GM21723 (cell line): ENCODE data around the gene SCYL2.
"Not testable (repeated sequence)": the region's sequence is repeated elsewhere in the genome, so short reads cannot be mapped to it uniquely, and the experiment has no call there.

Source experiments
- ATAC-seq: cut with Tn5 transposase; IDR thresholded peaks from one replicate; pipeline ENCODE4 v1.9.1; 2021; ENCODE audit warnings: mild to moderate bottlenecking, moderate library complexity; ENCODE audit not compliant: unreplicated experiment

SCYL2 gene, protein sequence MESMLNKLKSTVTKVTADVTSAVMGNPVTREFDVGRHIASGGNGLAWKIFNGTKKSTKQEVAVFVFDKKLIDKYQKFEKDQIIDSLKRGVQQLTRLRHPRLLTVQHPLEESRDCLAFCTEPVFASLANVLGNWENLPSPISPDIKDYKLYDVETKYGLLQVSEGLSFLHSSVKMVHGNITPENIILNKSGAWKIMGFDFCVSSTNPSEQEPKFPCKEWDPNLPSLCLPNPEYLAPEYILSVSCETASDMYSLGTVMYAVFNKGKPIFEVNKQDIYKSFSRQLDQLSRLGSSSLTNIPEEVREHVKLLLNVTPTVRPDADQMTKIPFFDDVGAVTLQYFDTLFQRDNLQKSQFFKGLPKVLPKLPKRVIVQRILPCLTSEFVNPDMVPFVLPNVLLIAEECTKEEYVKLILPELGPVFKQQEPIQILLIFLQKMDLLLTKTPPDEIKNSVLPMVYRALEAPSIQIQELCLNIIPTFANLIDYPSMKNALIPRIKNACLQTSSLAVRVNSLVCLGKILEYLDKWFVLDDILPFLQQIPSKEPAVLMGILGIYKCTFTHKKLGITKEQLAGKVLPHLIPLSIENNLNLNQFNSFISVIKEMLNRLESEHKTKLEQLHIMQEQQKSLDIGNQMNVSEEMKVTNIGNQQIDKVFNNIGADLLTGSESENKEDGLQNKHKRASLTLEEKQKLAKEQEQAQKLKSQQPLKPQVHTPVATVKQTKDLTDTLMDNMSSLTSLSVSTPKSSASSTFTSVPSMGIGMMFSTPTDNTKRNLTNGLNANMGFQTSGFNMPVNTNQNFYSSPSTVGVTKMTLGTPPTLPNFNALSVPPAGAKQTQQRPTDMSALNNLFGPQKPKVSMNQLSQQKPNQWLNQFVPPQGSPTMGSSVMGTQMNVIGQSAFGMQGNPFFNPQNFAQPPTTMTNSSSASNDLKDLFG

DNA sequence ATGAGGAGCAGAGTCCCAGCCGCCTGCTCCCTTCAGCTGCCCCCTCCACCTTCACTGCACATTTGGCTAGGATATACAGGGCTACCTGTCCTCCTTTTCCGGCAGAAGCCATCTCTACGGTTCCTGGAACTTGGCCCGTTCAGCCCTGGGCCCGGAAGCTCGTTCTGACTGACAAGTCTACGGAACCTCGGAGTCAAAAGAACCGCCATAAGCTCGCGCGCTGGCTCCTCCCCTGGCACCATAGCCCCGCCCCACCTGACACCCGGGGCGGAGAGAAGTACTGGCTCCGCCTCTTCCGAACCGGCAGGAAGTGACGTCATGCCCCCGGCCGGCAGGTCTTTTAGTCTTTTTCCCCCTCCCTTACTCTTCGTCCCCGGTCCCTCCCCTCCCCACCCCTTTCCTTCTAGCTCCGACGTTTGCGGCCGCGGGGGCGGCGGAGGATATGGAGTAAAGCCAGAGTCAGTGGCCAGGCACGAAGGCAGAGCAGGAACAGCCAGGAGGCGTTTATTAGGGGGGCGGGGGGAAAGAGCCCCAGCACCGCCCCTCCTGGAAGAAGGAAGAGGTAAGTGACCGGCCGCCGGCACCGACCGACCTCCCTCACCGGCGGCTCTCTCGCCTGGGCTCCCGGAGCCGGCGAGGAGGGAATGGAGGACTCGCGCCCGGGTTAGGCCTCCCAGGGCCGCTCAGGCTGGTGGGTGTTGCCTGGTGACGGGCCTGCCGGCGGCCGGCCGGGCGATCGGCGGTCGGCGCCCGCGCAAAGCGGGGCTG is at the start of gene SCYL2, which contains the start of gene DEPDC4:
TSS of gene SCYL2 (plus strand) at position 343 of the 768 bp plus-strand sequence. CDS start 15,794 bp downstream, outside the sequence.
TSS of gene DEPDC4 (minus strand) at position 245 of the 768 bp plus-strand sequence. CDS start at position 242, 3 bp downstream.
- peak; percentile 93 for ATAC-seq

DNA sequence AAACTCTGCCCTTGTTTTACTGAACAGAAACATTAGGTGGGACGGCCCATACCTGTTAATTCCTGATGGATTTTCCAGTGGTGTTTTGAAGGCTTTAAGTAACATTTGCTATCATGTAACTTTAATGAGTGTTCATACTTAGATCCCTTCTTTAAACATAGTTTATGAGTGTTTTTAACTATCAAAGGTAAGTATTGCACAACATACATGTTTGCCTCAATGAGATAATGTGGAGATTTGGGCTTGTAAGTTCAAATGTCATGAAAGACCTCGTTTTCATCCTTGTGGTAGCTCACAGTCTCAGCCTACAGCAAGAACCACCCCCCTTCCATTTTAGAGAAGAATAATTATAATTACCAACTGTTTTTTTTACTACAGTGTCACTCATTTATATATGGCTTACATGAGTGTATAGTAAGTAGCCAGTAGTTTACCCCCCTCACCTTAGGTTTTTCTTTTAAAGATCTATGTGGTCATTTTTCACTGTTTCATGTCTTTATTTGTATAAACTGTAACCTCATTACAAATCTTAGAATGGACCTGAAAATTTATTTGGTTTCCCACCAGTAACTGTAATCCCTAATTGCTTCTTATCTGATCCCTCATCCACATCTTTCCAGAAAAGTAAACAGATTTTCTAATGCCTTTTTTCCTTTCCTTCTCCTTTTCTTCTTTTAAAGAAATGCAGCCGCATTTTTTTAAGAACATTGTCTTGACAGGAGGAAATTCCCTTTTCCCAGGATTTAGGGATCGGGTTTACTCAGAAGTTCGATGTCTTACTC is 47.5 kb upstream of the SCYL2 start:
- ATAC-seq: no peak

DNA sequence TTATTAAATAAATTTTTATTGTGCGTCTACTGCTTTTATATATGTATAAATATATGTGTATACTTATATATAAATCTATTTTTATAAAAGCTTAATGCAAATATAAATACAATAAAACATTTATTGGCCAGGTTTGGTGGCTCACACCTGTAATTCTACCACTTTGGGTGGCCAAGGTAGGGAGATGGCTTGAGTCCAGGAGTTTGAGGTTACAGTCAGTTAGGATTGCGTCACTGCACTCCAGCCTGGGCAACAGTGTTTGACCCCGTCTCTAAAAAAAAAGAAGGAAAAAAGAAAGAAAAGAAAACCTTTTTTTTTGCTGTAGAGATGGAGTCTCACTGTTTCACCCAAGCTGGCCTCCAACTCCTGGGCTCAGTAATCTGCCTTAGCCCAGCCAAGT is 45.5 kb upstream of the SCYL2 start:
- no peak for ATAC-seq

DNA sequence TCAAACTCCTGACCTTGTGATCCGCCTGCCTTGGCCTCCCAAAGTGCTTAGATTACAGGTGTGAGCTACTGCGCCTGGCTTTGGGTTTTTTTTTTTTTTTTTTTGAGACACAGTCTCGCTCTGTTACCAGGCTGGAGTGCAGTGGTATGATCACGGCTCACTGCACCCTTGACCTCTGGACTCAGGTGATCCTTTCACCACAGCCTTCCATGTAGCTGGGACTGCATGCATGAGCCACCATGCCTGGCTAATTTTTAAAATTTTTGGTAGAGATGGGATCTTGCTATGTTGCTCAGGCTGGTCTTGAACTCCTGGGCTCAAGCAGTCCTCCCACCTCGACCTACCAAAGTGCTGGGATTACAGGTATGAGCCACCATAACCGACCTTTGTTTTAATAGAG is 44.8 kb upstream of the SCYL2 start:
- ATAC-seq: not testable (repeated sequence)

DNA sequence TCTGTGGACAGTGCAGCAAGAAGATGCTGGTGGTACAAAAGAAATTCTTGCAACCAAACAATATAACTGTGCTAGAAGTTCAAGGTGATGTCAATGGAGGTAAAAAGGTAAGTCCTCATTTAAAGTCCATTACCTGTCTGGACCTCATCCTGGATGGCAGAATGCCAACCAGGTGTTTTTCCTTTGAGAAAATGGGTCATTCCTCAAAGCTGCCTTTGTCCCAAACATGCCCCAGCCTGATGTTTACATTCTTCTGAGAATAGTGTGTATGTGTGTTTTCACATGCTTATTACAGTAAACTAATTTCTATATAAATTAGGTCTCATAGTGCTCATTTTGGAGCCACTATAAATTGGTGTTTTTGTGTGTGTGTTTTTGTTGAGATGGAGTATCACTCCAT is 41.5 kb upstream of the SCYL2 start:
- no peak for ATAC-seq

DNA sequence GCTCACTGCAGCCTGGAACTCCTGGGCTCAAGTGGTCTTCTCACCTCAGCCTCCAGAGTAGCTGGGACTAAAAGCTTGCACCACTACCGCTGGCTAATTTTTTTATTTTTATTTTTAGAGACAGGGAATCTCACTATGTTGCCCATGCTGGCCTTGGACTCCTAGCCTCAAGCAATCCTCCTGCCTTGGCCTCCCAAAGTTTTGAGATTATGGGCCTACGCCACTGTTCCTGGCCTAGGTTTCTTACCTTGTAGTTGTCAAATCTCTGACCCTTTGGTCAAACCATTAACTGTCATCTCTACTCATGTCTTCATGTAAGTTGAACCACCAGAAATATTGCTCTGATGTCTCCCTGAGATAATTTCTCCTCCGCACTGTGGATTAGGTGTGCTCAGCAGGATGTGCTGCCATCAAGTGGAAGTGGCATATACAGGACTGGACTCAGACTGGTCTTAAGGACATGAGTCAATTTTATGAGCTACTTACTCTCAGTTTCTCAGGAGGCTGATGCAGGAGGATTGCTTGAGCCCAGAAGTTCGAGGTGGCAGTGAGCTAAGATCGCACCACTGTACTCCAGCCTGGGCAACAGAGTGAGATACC is 37.8 kb upstream of the SCYL2 start:
- ATAC-seq: no peak

DNA sequence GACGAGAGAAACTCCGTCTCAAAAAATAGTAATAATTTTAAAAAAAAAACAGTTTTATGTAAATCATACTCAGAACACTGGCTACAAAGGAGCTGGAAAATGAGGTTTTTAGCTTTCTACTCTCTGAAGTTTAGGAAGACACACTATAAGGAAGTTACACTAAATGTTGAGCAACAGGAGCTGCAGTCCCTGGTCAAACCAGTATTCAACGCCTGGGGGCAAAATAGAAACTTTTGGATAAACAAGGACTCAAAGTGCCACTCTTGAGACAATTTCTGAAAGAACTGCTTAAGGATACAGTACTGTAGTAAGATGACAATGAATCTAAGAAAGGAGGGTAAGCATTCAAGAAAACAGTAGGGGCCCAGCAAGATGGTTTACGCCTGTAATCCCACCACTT is 37.1 kb upstream of the SCYL2 start:
- no peak for ATAC-seq

DNA sequence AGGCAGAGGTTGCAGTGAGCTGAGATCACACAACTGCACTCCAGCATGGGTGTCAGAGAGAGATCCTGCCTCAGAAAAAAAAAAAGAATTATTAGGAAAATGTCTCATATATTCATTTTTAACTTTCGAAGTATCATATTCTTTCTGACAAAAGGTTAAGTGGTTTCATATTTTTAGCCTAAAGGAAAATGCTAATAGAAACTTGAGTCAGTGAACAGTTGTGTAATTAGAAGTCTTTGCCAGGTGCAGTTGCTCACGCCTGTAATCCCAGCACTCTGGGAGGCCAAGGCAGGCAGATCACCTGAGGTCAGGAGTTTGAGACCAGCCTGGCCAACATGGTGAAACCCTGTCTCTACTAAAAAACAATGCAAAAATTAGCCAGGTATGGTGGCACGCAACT is 35.1 kb upstream of the SCYL2 start:
- not testable (repeated sequence) for ATAC-seq

DNA sequence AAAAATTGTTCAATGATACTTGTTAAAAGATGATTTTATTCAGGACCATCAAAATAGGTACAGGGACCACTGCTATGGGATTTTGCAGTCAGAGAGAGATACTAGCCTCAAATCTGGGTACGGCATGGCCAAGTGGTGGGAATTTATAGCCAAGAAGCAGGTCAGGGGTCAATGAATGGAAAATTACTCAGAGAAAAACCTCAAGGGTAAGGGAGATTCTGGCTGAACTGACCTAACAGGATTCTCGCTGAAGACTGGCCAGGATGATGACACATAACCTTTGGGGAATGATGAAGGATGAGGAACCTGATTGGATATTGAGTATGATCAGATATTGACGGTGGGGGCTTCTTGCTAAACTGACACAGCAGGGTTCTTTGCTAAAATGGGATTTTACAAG is 32.8 kb upstream of the SCYL2 start:
- ATAC-seq: no peak

DNA sequence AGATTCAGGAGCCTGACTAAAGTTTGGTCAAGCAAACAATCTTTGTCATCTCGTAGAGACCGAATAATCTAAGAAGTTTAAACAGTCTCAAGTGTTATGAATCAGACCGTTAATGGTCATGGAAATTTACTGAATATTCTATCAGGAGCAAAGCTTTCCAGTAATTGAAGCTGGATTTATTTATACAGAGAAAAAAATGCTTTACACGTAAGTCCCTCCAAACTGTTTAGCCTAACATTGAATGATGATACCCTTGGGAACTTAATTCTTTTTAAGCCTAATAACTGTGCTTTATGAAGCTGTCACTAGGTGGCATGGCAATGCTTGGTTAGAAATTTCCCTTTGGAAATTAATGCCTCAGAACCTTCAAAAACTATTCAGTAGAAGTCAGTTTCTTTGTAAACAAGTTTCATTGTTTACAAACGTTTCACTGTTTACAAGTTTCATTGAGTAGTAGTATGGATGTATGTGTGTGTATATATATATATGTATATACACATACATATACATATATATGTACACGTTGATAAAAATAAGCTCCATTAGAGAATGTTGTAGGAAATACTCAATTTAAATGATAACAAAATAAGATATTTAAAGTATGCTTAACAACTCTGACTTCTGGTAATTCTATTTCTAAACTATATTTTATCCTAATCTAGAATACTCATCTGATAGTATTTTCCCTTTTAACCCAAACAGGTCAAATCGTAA is 32.2 kb upstream of the SCYL2 start:
- peak; percentile 62 for ATAC-seq

DNA sequence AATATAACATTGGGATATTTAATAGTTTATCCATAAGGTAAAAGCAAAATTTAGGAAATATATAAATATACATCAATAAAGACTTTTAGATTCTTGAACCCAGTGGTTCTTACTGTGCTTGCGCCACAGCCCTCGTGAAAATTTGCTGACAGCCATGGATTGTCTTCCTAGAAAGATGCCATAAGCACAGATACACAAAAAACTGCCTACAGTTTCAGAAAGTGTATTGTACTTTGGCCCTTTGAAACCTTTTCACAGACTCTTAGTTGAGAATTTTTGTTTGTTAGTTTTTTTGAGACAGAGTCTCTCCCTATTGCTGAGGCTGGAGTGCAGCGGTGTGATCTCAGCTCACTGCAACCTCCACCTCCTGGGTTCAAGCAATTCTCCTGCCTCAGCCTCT is 28.2 kb upstream of the SCYL2 start:
- ATAC-seq: no peak

DNA sequence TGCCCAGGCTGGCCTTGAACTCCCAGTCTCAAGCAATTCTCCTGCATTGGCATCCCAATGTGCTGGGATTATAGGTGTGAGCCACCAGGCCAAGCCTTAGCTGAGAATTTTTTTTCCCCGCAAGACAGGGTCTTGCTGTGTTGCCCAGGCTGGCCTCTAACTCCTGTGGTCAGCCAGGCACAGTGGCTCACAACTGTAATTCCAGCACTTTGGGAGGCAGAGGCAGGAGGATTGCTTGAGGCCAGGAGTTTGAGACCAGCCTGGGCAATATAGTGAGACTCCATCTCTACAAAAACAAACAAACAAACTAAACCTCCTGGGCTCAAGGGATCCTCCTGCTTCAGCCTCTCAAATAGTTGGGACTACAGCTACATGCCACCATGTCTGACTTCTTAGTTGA is 27.4 kb upstream of the SCYL2 start:
- ATAC-seq: no peak

DNA sequence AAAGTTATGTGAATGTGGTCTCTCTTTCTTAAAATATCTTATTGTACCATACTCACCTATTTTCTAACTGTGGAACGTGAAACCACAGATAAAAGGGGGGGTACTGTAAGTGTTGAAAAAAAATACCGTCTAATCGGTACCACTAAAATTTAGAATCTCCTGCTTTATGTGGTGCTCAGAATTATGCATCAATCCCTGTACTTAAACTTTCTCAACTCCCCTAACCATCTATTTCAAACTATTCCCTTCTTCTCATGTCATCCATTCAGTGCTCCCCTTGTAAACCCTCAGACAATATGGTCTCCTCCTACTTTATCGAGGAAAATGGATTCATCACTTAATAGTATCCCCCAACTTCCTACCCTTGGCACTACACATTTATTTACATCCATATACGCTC is 23.8 kb upstream of the SCYL2 start:
- ATAC-seq: no peak

DNA sequence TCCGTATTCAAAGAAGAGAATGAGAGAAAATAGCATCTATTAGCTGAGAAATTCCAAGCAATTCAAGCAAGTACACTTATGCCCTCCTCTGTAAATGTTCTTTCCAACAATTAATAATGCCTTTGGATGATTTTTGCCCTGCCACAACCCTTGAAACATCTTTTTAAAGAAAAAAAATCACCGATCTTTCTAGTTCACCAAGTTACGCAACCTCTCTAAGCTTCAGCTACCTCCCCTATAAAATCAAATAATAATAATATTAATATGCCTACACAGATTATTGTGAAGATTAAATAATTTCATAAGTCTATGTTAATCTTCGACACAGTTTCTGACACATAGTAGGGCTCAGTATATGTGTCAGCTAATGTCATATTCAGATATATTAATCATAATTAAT is 19.2 kb upstream of the SCYL2 start:
- no peak for ATAC-seq

DNA sequence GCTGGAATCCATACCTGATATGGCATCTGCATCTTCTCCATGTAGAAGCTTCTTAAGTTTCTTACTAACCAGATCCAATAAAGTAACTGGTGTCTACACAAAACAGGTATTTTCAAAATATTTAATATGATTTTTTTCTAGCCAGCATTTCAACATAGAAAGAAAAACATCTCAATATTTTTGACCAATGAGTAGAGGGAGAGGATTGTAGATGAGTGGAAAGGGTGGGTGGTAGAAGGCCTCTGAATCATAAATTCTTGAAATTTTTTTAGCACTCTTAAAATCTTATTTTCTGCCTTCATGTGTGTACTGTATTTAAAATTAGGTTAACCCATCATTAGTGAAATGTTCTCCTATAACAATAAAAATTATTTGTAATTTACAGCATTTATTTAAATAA is 18.1 kb upstream of the SCYL2 start:
- ATAC-seq: no peak

DNA sequence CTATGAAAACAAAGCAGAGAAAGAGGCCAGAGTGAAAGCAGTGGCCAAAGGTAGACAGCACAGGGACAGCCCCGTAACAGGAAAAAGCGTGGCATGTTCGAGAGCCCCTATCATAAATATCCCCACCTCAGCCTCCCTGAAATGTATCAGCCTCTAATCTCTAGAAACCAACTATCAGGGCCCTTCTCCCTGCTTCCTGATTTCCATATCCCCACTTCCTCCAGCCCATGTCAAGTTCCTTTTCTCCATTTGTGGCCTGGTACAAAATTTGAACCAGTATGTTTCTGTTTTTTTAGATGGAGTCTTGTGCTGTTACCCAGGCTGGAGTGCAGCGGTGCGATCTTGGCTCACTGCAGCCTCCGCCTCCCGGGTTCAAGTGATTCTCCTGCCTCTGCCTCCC is 17.0 kb upstream of the SCYL2 start:
- no peak for ATAC-seq

DNA sequence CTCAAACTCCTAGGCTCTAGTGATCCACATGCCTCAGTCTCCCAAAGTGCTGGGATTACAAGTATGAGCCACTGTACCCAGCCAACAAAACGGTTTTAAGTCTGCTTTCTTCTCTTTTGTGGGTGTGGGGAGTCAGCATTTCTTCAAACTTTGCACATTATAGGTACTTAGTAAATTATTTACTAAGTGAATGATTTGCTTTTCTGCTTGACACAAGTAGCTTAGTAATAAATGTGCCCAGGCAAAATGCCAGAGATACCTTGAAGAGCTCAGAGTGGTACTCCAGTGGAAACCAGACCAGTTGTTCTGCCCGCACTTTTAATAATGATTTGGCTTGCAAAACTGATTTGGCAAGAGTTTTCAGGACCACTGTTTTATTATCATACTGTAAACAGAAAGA is 15.1 kb upstream of the SCYL2 start:
- no peak for ATAC-seq

DNA sequence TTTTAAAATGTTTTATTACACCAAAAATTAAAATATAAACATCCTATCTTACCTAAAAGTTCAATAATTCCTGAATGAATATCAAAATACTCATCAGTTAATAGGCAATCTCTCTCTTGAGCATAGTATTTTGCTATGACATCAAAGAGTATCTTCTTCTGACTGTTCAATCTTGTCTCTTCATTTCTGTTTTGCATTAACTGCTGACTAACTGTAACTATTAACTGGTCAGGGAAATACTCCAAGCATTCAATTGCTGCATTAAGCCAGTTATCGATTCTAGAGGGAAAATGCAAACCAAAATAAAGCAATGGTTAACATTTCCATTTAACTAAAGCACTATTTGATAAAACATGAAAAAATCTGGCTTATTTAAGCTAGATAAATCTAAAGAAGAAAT is 13.5 kb upstream of the SCYL2 start:
- ATAC-seq: no peak

DNA sequence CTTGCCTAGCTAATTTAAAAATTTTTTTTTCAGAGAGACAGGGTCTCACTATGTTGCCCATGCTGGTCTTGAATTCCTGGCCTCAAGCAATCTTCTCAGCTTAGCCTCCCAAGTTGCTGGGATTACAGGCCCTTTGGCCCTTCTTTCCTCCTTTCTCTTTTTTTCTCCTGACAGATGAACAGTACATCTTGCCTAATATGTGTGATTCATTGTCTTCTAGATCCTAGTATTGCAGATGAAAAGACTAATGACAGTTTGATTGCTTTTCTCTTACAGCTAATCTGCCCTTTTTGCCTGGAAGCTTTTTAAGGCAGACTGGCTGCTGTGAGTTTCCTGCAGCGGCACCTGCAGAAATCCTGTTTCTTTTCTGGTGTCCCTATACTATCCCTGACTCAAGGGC is 12.1 kb upstream of the SCYL2 start:
- no peak for ATAC-seq
